T1000 (cell line): ENCODE data around the gene SLC16A3.
A peak's percentile ranks its signal among the peaks of the same experiment; 100 is the strongest.

Source experiments
- DNase-seq: peaks from one replicate; lab custom pipeline; 2025; ENCODE audit warnings: mixed read lengths; lab: John Stamatoyannopoulos, UW

Gene SLC16A3

GRCh38 chr17:82236142-82236971 lies 7.5 kb downstream of the SLC16A3 start:
- DNase-seq, result no peak

- DNase-seq, result no peak
Measured at GRCh38 chr17:82237083-82237745, 8.4 kb downstream of the SLC16A3 start.

GRCh38 chr17:82237746-82238471 lies 9.1 kb downstream of the SLC16A3 start:
- no peak for DNase-seq

- peak; percentile 64 for DNase-seq
Measured at GRCh38 chr17:82238472-82239201, 9.8 kb downstream of the SLC16A3 start.

- DNase-seq, result no peak
Measured at GRCh38 chr17:82239401-82239925, 10.6 kb downstream of the SLC16A3 start.

GRCh38 chr17:82239926-82240505 lies 11.2 kb downstream of the SLC16A3 start:
- no peak for DNase-seq

GRCh38 chr17:82240506-82241182 lies 11.8 kb downstream of the SLC16A3 start:
- no peak for DNase-seq

GRCh38 chr17:82241183-82241925 lies 12.5 kb downstream of the SLC16A3 start:
- DNase-seq, result peak; percentile 81

- no peak for DNase-seq
Measured at GRCh38 chr17:82241926-82242697, 13.3 kb downstream of the SLC16A3 start.

GRCh38 chr17:82242698-82242976 lies 13.8 kb downstream of the SLC16A3 start:
- no peak for DNase-seq

GRCh38 chr17:82242977-82243647 lies 14.3 kb downstream of the SLC16A3 start:
- DNase-seq, result peak; percentile 48

GRCh38 chr17:82243648-82244412 lies 15.0 kb downstream of the SLC16A3 start:
- DNase-seq, result no peak

- no peak for DNase-seq
Measured at GRCh38 chr17:82244413-82245133, 15.7 kb downstream of the SLC16A3 start.

- DNase-seq, result no peak
Measured at GRCh38 chr17:82245134-82246039, 16.5 kb downstream of the SLC16A3 start.

- no peak for DNase-seq
Measured at GRCh38 chr17:82246040-82246364, 17.2 kb downstream of the SLC16A3 start.

- peak; percentile 66 for DNase-seq
Measured at GRCh38 chr17:82246365-82247181, 17.7 kb downstream of the SLC16A3 start.
